HG02973 (cell line): ENCODE measurements around the gene POU6F2.
"Not testable (repeated sequence)": the region's sequence is repeated elsewhere in the genome, so short reads cannot be mapped to it uniquely, and the experiment has no call there.

Source experiments
- ATAC-seq: cut with Tn5 transposase; IDR thresholded peaks from one replicate; pipeline ENCODE4 v1.9.1; 2021; ENCODE audit warnings: moderate library complexity; ENCODE audit not compliant: unreplicated experiment

The POU6F2 gene

GRCh38 chr7:38975944-38976392, 1.7 kb upstream of the POU6F2 start:
- ATAC-seq: no peak

- no peak for ATAC-seq
Observed at GRCh38 chr7:38978491-38978890, 782 bp downstream of the POU6F2 start.

- no peak for ATAC-seq
Observed at GRCh38 chr7:38992203-38992602, 14.5 kb downstream of the POU6F2 start.

GRCh38 chr7:39001595-39001994, 23.9 kb downstream of the POU6F2 start:
- no peak for ATAC-seq

- no peak for ATAC-seq
Observed at GRCh38 chr7:39002755-39003154, 25.0 kb downstream of the POU6F2 start.

GRCh38 chr7:39005036-39005435, 27.3 kb downstream of the POU6F2 start:
- ATAC-seq: no peak

- ATAC-seq: no peak
Observed at GRCh38 chr7:39005461-39005860, 27.8 kb downstream of the POU6F2 start.

- not testable (repeated sequence) for ATAC-seq
Observed at GRCh38 chr7:39013049-39013939, 35.6 kb downstream of the POU6F2 start.

- ATAC-seq: no peak
Observed at GRCh38 chr7:39016609-39017008, 38.9 kb downstream of the POU6F2 start.

- no peak for ATAC-seq
Observed at GRCh38 chr7:39017369-39017915, 39.7 kb downstream of the POU6F2 start.

GRCh38 chr7:39022796-39023195, 45.1 kb downstream of the POU6F2 start:
- no peak for ATAC-seq

GRCh38 chr7:39027491-39027890, 49.8 kb downstream of the POU6F2 start:
- no peak for ATAC-seq

- ATAC-seq: no peak
Observed at GRCh38 chr7:39033885-39034624, 56.3 kb downstream of the POU6F2 start.

- no peak for ATAC-seq
Observed at GRCh38 chr7:39035156-39035555, 57.4 kb downstream of the POU6F2 start.

- ATAC-seq: no peak
Observed at GRCh38 chr7:39035903-39036302, 58.2 kb downstream of the POU6F2 start.

GRCh38 chr7:39042670-39043069, 65.0 kb downstream of the POU6F2 start:
- no peak for ATAC-seq

- ATAC-seq: no peak
Observed at GRCh38 chr7:39043531-39043930, 65.8 kb downstream of the POU6F2 start.

GRCh38 chr7:39044489-39044888, 66.8 kb downstream of the POU6F2 start:
- no peak for ATAC-seq

GRCh38 chr7:39045231-39045630, 67.5 kb downstream of the POU6F2 start:
- no peak for ATAC-seq

GRCh38 chr7:39051279-39051678, 73.6 kb downstream of the POU6F2 start:
- ATAC-seq: no peak

- no peak for ATAC-seq
Observed at GRCh38 chr7:39051707-39052106, 74.0 kb downstream of the POU6F2 start.

GRCh38 chr7:39054731-39055130, 77.0 kb downstream of the POU6F2 start:
- no peak for ATAC-seq
